ENCODE measurements around the gene GLOD4.
A peak's percentile ranks its signal among the peaks of the same experiment; 100 is the strongest.
"Not testable (repeated sequence)": the region's sequence is repeated elsewhere in the genome, so short reads cannot be mapped to it uniquely, and the experiment has no call there.

The GLOD4 gene

DNA sequence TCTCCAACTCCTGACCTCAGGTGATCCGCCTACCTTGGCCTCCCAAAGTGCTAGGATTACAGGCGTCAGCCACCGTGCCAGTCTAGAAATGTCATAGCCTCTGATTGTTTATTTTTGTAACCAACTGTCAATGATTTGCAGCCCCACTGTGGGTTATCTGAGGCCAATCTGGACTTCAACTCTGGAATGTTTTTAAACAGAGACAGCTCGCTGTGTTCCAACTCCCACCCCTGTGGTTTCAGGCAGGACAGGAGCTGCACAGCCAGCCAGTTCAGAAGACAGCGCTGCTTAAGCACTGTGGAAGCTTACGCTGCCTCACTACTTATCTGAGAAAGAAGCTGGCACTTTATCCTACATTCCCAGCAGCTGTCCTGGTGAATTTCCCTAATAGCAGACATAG, 19.6 kb upstream of the GLOD4 start:
- DNase-seq: no peak

- DNase-seq: no peak
Observed at GRCh38 chr17:800446-801242, 18.6 kb upstream of the GLOD4 start.

GRCh38 chr17:799261-799660, 17.2 kb upstream of the GLOD4 start:
- no peak for DNase-seq

DNA sequence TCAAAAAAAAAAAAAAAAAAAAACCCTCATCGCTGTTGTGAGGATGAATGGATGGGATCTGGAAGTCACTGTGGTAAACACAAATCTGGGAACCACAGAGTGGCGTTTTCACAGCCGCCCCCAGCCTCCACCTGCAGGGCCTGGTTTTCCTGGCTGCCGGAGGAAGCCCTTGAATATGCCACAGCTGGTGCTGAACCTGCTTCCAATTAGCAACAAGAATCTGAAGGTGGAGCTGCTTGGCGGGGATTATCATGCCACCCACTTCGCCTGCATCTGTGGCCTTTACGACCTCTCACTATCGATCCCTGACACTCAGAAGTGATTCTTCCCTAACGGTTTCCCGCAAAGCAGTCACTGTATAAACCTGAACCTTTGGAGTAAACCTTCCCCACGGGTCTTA, 16.2 kb upstream of the GLOD4 start:
- DNase-seq: no peak

- no peak for DNase-seq
Observed at GRCh38 chr17:797236-797840, 15.3 kb upstream of the GLOD4 start.

DNA sequence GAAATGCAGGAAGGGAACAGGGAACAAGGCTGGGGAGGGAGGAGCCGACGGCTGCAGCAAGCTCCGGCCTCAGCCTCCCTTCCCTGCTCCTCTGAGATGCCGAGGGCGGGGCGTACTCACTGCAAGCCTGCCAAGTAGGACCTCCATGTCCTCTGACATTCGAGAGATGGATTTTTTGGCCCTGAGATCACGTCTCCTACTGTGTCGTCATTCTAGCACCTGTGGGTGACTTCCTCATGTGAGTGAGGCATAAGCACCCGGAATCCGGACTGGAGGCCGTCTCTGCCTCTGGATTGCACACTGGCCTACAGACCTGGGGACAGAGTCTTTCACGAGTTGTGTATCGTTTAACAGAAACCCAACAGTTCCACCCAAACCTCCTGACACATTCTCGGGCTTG, 14.5 kb upstream of the GLOD4 start:
- no peak for DNase-seq

DNA sequence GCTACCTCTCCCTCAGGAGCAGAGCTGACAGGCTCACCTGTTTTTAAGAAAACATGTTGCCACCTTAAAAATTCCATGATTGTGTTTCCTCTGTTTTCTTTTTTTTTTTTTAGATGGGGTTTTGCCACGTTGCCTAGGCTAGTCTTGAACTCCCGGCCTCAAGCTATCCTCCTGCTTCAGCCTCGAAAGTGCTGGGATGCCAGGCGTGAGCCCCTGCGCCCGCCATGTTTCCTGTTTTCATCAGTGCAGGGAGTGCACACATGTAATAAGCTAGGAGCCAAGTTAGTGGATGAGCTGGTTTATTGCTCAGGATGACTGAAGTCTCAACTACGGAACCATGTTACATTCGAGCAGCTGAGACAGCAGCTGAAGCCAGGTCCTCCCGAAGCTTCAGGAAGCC, 13.6 kb upstream of the GLOD4 start:
- no peak for DNase-seq

DNA sequence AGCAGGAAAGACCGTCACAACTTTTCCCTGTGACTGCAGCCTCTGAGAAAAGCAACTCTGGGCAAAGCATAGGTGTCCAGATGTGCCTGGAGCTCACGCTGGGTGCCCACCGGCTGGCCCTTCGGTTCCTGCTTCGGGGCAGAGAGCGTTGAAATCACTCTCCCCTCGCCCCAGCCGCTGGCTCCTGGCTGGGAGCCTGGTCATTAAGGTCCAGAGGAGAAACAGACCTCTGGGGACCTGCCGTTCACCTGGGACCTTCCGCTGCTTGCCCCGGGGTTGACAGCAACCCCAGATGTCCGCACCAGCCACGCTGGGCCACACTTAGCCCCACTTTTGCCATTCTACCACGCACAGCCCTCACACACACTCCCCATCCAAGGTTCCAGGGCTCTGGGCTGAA, 13.2 kb upstream of the GLOD4 start:
- DNase-seq: no peak

DNA sequence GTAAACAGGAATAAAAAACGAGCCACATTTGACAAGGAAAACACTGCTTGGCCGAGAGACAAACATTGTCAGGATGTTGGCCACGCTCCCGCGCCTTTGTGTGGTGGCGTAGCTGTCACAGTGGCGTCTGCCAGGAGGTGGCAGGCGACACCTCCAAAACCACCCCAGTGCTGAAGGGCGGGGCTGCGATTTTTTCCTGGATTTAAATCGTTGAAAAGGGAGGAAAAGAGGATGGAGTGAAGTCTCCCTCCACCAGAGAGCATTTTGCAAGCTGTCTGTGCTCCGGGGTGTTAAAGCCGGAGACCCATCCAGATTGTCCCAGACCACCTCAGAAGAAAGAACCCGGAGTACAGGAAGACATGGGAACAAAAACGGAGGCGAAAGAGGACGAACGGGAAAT, 12.8 kb upstream of the GLOD4 start:
- DNase-seq: peak; percentile 71

- DNase-seq: no peak
Observed at GRCh38 chr17:792277-792676, 10.2 kb upstream of the GLOD4 start.

DNA sequence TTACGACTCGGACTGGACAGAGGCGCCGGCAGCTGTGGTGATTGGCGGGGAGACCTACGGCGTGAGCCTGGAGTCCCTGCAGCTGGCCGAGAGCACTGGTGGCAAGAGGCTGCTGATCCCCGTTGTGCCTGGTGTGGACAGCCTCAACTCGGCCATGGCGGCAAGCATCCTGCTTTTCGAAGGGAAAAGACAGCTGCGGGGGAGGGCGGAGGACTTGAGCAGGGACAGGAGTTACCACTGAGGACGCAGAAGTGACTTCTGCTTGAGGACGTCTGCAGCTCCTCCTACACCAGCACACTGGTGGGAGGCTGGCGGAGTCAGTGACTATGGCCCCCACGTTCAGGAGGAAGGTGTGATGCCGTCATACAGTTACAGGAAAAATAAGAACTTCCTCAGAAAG, 9.7 kb upstream of the GLOD4 start:
- no peak for DNase-seq

- not testable (repeated sequence) for DNase-seq
Observed at GRCh38 chr17:790874-791247, 8.8 kb upstream of the GLOD4 start.

DNA sequence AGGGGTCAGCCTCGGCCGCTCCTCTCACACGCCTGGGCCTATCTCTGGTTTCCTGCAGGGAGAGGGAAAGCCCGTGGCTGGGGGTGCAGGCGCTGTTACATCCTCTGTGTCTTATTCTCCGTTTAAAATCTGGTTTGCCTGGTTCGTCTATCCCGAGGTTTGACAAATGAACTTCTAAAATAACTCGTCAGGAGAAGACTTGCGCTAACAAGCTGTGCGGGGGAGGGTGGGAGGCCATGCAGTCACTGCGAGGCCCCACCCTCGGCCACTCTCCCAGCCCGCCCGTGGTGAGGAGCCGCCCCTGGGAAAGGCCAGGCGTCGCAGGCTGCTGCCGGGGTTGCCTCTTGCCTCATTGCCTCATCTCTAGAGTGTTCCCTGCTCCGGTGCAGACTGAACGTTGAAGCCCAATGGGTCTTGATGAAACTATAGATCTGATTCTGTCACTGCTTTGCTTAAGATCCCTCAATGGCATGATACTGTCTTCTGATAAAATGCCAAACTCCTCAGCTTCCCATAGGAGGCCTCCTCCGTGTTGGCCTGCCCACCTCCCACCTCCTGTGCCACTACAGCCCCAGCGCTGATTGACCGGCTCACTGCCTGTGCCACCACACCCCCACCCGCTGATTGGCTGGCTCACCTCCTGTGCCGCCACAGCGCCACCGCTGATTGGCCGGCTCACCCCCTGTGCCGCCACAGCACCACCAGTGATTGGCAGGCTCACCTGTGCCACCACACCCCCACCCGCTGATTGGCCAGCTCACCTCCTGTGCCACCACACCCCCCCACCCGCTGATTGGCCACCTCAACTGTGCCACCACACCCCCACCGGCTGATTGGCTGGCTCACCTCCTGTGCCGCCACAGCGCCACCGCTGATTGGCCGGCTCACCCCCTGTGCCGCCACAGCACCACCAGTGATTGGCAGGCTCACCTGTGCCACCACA, 8.1 kb upstream of the GLOD4 start:
- DNase-seq: not testable (repeated sequence)

GRCh38 chr17:789160-789840, 7.2 kb upstream of the GLOD4 start:
- DNase-seq: no peak

DNA sequence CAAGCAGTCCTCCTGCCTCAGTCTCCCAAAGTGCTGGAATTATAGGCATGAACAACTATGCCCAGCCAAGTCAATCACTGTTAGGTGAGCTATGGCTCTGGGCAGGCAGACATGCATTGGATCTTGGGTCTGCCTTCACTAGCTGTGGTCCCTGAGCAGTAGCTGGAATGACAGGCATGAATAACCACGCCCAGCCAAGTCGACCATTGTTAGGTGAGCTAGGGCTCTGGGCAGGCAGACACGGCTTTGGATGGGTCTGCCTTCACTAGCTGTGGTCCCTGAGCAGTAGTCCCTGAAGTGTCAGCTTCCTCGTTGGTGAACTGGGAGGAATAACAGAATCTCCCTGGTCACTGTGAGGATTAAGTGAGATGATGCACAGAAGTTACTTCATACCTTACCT, 6.5 kb upstream of the GLOD4 start:
- DNase-seq: no peak

DNA sequence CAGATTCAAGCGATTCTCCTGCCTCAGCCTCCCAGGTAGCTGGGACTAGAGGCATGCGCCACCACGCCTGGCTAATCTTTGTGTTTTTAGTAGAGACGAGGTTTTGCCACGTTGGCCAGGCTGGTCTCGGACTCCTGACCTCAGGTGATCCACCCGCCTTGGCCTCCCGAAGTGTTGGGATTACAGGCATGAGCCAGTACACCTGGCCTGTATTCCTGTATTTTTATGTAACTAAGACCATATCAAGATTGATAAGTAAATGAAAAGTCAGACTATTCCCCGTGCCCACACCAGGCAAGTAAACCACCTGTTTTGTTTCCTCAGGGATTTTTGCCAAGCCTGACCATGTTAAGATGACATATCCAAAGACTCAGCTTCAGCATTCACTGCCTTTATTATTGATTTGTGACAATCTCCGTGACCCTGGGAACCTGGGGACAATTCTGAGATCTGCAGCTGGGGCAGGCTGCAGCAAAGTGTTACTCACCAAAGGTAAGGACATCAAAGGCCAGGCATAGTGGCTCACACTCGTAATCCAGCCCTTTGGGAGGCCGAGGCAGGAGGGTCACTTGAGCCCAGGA, 5.7 kb upstream of the GLOD4 start:
- DNase-seq: no peak

- not testable (repeated sequence) for DNase-seq
Observed at GRCh38 chr17:785901-786300, 3.8 kb upstream of the GLOD4 start.

DNA sequence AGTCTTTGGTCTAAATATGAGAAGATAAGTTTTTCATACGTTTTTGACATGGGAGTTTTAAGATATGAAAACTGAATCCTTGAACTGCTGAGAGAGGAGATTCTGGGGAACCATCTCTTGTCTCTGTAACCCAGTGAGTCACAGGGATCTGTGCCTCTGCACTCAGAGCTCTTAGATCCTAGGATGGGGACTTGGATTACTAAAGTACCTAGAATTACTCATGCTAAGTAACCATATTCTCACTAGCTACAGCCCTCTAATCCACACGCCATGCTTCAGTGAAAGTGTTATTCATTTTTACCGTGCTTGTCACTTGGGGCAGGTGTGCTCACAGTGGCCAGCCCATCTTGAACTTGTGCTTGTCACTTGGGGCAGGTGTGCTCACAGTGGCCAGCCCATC, 2.1 kb upstream of the GLOD4 start:
- no peak for DNase-seq

DNA sequence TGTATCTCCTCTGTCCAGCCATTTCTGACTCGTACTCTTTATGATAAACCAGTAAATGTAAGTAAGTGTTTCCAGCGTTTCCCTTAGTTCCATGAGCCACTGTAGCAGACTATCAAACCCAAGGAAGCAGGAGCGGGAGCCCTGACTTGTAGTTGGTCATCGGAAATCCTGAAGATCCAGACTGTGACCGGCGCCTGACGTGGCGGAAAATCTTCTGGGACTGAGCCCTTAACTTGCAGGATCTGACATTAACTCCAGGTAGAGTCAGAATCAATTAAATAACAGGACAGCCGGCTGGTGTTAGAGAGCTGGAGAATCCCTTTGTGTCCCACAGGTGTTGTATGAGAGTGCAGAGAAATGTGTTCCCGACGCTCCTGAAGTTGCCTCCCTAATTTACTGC, 4.0 kb downstream of the GLOD4 start:
- no peak for DNase-seq

DNA sequence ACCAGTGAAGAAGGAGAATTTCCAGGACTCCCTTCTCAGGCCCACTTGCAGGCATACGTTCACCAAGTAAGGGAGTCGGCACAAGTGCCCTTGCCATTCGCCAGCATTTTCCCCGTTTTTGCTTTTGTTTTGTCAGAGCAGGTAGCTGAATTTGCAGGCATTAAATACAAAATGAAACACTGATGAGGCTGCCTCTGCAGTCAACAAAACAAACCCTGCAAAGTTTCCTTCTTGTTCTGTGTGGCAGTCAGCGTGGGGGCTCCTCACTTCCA, 7.8 kb downstream of the GLOD4 start:
- no peak for DNase-seq

GRCh38 chr17:773467-774312, 8.4 kb downstream of the GLOD4 start:
- no peak for DNase-seq

DNA sequence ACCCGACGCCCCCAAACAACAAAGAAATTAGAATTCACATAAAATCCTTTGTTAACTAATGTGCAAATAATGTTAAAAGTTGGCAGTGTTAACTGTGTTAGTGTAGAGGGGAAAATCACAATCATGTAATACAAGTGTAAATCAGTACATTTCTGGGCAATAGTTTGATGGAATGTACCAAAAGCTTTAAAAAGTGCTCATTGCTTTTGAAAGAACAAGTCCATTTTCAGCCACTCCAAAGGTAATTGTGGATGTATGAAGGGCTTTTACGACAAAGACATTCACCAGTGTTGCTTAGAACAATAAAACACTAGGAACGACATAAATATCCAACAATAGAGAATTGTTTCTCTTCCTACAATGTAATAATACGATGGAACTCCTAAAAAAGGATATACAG, 9.1 kb downstream of the GLOD4 start:
- DNase-seq: no peak
